Neutrophil (primary cell): ENCODE measurements around the gene SEZ6.

Experiments
- H3K27ac ChIP-seq: fragments of 200-600 bp; sonication (generic); 2 replicates; pipeline ENCODE4 v1.5.1; 2016; ENCODE audit warnings: mild to moderate bottlenecking, moderate library complexity
- H3K27me3 ChIP-seq: fragments of 200-600 bp; sonication (generic); 2 replicates; pipeline ENCODE4 v1.6.0; 2016; ENCODE audit warnings: mild to moderate bottlenecking
- H3K36me3 ChIP-seq: fragments of 200-600 bp; sonication (generic); 2 replicates; pipeline ENCODE4 v1.5.1; 2017
- H3K4me1 ChIP-seq, 2 experiments: fragments of 200-600 bp in 1 of 2; sonication (generic) in 1 of 2; 1 replicate in 1 of 2; 2 replicates in 1 of 2; pipeline versions ENCODE4 v1.5.1 to v1.6.1; 2013 to 2016; ENCODE audit warnings: low read depth in 1 of 2, low read length in 1 of 2, mild to moderate bottlenecking in 1 of 2, moderate library complexity in 1 of 2; ENCODE audit not compliant: control insufficient read depth in 1 of 2, insufficient read depth in 1 of 2
- H3K4me3 ChIP-seq, 2 experiments: fragments of 200-600 bp in 1 of 2; sonication (generic) in 1 of 2; 1 replicate in 1 of 2; 2 replicates in 1 of 2; pipeline ENCODE4 v1.5.1; 2013 to 2016; ENCODE audit warnings: low read depth in 1 of 2, low read length in 1 of 2, mild to moderate bottlenecking in 1 of 2, moderate library complexity in 1 of 2
- H3K9me3 ChIP-seq: fragments of 200-600 bp; sonication (generic); 2 replicates; pipeline ENCODE4 v1.5.1; 2016
- CTCF ChIP-seq: fragments of 200-600 bp; sonication (generic); IDR thresholded peaks from 2 replicates; pipeline ENCODE4 v1.5.1; 2016; ENCODE audit warnings: antibody characterized with exemption

The SEZ6 gene

GRCh38 chr17:29007860-29008455 is 2.1 kb upstream of the SEZ6 start:
- H3K4me1 ChIP-seq: no peaks in the 10 kb centered on the region
- TF ChIP-seq CTCF: no peak
- peaks cover 97% of the 10 kb centered on the region for H3K27me3 ChIP-seq
- no peaks in the 10 kb centered on the region for H3K36me3 ChIP-seq
- H3K9me3 ChIP-seq: no peaks in the 10 kb centered on the region
- no peak overlapping the region for H3K4me3 ChIP-seq
- H3K27ac ChIP-seq: no peak overlapping the region

- Histone ChIP-seq H3K27me3 (peaks cover 100% of the 10 kb centered on the region), H3K4me3 (no peak overlapping the region), H3K9me3 (no peaks in the 10 kb centered on the region), H3K4me1 (no peaks in the 10 kb centered on the region), H3K36me3 (no peaks in the 10 kb centered on the region), H3K27ac (no peak overlapping the region)
- no peak for TF ChIP-seq CTCF
Measured at GRCh38 chr17:29007456-29007855, 1.6 kb upstream of the SEZ6 start.

- no peak overlapping the region for H3K4me3 ChIP-seq
- no peaks in the 10 kb centered on the region for H3K9me3 ChIP-seq
- H3K27ac ChIP-seq: no peak overlapping the region
- no peaks in the 10 kb centered on the region for H3K36me3 ChIP-seq
- no peaks in the 10 kb centered on the region for H3K4me1 ChIP-seq
- H3K27me3 ChIP-seq: peaks cover 97% of the 10 kb centered on the region
- no peak for TF ChIP-seq CTCF
Measured at GRCh38 chr17:29004081-29004692, 1.6 kb downstream of the SEZ6 start.

GRCh38 chr17:29003289-29003688 is 2.5 kb downstream of the SEZ6 start:
- H3K9me3 ChIP-seq: no peaks in the 10 kb centered on the region
- no peak overlapping the region for H3K4me3 ChIP-seq
- H3K4me1 ChIP-seq: no peaks in the 10 kb centered on the region
- peaks cover 97% of the 10 kb centered on the region for H3K27me3 ChIP-seq
- TF ChIP-seq CTCF: no peak
- no peaks in the 10 kb centered on the region for H3K36me3 ChIP-seq
- H3K27ac ChIP-seq: no peak overlapping the region

- H3K27me3 ChIP-seq: peaks cover 97% of the 10 kb centered on the region
- no peaks in the 10 kb centered on the region for H3K36me3 ChIP-seq
- no peaks in the 10 kb centered on the region for H3K4me1 ChIP-seq
- no peaks in the 10 kb centered on the region for H3K9me3 ChIP-seq
- TF ChIP-seq CTCF: no peak
- no peak overlapping the region for H3K4me3 ChIP-seq
- no peak overlapping the region for H3K27ac ChIP-seq
Measured at GRCh38 chr17:29002811-29003210, 3.0 kb downstream of the SEZ6 start.
